ENCODE results near the gene DPYD.
A peak's percentile ranks its signal among the peaks of the same experiment; 100 is the strongest.

The DPYD gene

DNA sequence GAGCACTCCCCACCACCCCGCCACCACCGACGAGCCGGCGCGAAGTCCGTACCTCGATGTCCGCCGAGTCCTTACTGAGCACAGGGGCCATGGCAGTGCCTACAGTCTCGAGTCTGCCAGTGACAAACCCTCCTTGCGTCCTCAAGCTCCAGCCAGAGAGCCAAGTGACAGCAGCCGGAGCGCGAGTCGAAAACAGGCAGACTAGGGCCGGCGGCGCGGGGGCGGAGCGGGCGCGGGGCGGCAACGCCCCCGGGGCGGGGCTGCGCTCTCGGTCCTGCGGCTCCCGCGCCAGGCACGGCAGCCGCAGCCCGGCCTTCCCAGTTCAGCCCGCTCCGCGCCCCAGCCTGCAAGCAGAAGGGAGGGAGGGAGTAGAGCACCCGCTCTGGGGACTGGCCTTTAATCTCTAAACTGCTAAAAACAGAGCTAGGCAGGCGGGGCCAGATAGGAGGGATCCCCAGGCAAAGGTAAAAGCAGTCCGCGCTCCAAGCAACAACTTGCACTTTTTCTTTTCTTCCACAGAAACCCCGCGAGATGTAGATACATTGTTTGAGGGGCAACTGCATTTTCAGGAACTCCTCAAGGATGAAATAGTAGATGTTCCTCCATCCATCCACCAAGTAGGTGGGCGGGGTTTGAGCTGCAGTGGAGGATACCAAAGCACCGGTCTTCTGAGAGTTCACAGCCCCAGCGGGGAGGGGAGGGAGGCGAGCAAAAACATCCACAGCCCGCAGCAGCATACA, at the start of gene DPYD:
DPYD (minus strand) TSS at position 203 of the 740 bp plus-strand sequence; CDS start at position 91, 112 bp downstream.
- DNase-seq: peak; percentile 76 to 77

DNA sequence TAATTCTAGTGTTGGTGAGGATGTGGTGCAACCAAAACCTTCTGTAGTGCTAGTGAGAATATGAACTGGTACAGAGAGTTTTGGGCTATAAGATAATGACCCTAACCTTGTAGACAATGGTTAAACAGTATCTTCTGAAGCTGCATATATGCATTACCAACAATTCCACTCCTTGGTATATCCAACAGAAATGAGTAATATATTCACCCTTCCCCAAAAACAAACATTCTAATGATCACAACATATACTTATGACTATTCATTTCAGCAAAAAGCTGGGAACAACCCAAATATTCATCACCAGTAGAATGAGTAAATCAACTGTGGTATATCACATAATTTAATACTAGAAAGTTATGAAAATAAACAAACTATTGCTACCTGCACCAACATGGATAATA, 39.6 kb upstream of the DPYD start:
- DNase-seq: no peak

- no peak for DNase-seq
These were observed 26.9 kb upstream of the DPYD start for GRCh38 chr1:97947695-97948094.

DNA sequence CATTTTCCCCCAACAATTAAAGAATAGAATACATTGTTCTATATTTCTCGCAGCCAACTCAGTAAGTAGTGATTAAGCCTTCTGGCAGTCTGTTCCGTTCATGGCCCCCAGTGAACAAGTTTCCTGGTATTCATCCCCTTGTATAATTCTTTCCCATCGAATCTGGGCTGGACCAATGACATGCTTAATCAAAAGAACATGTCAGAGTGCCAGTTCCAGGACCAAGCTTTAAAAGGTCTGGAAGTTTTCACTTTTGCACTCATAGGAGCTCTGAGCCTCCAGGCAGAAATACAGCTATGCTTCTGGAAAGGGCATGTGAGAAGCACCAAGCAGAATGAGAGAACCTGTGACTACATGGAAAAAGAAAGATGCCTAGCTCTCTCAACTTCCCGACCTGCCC, 22.5 kb upstream of the DPYD start:
- DNase-seq: no peak

GRCh38 chr1:97942161-97943123, 21.6 kb upstream of the DPYD start:
- DNase-seq: no peak

DNA sequence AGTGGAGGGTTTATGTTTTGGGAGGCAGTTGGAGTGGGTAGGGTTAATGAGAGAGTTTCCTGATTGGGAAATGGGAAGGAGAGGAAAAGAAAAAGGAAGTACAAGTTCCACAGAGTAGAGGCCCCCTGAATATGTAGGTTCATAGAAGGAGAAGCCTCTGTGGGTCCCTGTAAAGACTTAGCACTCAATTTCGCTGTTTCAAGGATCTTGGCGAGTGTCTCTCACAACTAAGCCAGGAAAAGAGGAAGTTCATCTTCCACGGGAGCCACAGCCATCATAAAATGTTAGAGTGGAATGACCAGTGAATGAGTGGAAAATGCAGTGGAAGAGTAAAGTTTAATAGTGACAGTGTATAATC, 17.4 kb upstream of the DPYD start:
- DNase-seq: no peak

- DNase-seq: no peak
These were observed 16.1 kb upstream of the DPYD start for GRCh38 chr1:97936976-97937375.

DNA sequence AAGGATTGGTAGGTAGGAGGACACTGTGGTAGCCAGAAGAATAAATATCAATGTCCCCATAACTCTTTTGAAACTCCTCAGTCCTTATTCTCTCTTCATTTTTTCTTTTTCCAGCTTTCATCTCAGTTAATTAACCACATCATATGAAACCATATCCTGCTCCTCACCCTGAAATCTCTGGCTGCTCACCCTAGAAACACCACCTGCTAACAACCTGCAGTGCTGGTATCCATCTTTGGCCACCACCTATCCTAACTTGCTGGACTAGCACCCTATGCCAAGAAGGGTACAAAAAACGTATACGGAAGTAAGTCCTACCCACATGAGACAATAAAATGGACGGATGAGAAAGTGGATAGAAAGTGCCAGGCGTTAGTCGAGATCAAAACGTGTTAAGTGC, 13.7 kb upstream of the DPYD start:
- no peak for DNase-seq

- DNase-seq: no peak
These were observed 9.3 kb upstream of the DPYD start for GRCh38 chr1:97929874-97930851.

DNA sequence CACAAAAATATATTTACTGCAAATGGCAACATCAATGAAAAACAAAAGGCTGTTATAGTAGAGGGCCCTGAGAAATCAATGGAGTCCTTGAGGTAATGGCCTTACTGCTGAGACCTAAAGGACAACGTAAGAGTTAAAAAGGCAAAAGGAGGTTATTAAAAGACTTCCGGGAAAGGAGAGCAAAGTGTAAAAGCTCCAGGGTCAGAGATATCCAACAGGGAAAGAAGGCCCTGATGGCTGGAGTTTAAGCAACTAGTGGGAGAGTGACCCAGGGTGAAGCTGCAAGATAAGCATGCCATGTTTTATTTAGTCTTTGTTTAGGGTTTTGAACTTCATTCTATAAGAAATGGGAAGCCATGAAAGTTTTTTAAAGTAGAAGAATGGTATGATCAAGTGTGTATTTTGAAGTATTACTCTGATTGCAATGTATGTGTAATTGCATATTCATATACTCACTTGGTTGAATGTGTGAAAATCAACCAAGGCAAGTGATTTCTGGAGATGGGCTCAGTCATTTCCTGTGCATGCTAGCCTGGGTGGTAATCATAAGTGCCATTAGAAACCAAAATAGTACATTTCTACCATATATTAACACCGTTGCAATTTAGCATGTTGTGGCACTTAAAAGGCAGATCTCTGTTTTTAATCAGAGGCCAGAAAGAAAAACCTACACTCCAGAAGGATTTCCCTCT, 5.3 kb upstream of the DPYD start:
- DNase-seq: no peak

DNA sequence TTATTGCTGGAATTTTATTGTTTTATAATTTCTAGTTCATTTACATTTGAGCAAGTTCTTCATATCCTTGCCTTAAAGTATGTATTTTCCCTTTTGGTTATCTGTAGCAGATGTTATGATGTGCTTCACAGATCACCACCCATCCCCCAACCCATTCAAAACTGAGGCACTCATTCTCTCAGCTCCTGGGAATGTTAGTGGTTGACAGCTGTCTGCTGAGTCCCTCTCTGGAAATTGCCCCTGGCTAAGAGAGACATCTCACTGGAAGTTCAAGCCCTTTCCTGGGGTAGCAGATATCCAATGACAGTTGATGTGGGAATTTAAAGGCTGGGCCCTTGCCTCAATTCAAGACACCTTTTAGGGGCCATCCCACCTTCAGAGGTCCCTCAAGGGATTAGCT, 4.3 kb upstream of the DPYD start:
- no peak for DNase-seq

GRCh38 chr1:97923811-97924210, 3.0 kb upstream of the DPYD start:
- no peak for DNase-seq

- DNase-seq: peak; percentile 58 to 69
These were observed 480 bp downstream of the DPYD start for GRCh38 chr1:97920276-97920831.

GRCh38 chr1:97919585-97920261, 1.1 kb downstream of the DPYD start:
- DNase-seq: no peak

DNA sequence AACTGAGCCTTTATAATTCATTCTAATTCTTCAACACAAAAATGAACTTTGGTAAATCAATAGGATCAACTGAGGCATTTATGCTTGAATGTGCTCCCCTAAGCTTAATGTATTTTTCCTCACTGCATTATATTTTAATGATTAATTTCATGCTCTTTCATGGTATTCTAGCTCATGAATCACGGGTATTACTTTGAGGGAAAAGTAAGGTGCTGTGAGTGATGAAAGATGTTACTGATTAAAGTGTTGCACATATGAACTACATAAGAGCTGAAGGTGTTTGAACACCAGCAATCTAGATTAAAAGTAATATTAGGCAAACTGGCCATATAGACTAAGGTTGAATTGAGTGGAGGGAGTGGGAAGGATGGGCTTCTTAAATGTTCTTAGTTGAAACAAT, 1.9 kb downstream of the DPYD start:
- no peak for DNase-seq

DNA sequence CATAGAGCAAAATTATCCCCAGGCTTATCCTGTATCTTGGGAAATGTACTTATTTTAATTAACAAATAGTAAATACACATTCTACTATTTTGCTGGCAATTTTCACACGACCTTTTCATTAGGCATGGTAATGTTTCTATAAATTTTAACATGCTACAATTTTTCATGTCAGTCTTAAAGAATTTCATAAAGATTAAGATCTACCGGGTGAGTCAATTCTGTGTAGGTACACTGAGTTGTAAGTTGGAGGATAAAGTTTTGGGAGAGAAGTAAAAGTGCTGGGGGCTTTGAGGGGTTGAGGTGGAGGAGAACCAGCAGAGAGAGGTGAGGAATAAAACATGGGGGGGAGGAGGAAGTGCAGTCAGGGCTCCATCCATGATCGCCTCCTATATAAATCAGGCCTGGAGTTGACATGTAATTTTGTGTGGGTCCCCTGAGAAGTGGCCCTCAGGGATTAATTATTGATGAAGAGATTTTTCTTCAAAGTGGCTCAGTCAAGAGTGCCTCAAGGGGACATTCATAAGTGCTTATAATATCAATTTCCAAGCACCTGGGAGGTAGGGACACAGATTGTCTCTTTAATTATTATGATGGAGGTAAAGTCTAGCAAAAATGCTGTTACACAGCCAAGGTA, 7.2 kb downstream of the DPYD start:
- DNase-seq: no peak

- no peak for DNase-seq
These were observed 9.3 kb downstream of the DPYD start for GRCh38 chr1:97911266-97912215.

GRCh38 chr1:97909266-97909665, 11.6 kb downstream of the DPYD start:
- DNase-seq: no peak

DNA sequence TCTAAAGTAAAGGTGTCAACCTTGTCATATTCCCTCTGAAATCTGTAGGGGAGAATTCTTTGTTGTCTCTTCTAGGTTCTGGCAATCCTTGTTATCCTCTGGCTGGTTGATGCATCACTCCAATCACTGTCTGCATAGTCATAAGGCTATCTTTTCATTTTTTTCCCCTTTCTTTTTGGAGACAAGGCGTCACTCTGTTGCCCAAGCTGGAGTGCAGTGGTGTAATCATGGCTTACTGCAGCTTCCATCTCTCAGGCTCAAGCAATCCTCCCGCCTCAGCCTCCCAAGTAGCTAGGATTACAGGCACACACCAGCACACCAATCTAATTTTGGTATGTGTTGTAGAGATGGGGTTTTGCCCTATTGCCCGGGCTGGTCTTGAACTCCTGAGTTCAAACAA, 12.9 kb downstream of the DPYD start:
- no peak for DNase-seq

All from activated CD4-positive, alpha-beta T cell treated with anti-CD3 and anti-CD28 coated beads for 4 hours (primary cell).